ENCODE measurements around the gene HTR3A. TPM values are rescaled to one million over a fixed set of nuclear protein-coding genes. Genes with fewer than 3 reads are reported as not detected.
"Not testable (repeated sequence)": the region's sequence is repeated elsewhere in the genome, so short reads cannot be mapped to it uniquely, and the experiment has no call there.

Gene HTR3A
- total and polyA plus RNA-seq, 2 of the 13 experiments (the other 11 are each of a cell fraction or from before 2014, with no cell fraction given) = not detected

GRCh38 chr11:113932788-113933187 is 42.1 kb upstream of the HTR3A start (continued):
- no peak for TF ChIP-seq ZNF451 (CRISPR knock-in tag; IDR thresholded peaks at IDR 0.05)
- no peak for TF ChIP-seq NKX3-1 (CRISPR knock-in tag; IDR thresholded peaks at IDR 0.05)
- no peak for TF ChIP-seq ZNF207 (IDR thresholded peaks at IDR 0.05; ENCODE audit: borderline replicate concordance)
- TF ChIP-seq IRF1 (CRISPR knock-in tag; IDR thresholded peaks at IDR 0.05; ENCODE audit: low read depth) = no peak
- TF ChIP-seq FOXJ3 (CRISPR knock-in tag; IDR thresholded peaks at IDR 0.05; ENCODE audit: borderline replicate concordance) = no peak
- no peak for TF ChIP-seq ZFAT (CRISPR knock-in tag; conservative IDR thresholded peaks at IDR 0.05)
- no peak for TF ChIP-seq ZBTB2 (CRISPR knock-in tag; IDR thresholded peaks at IDR 0.05; ENCODE audit: low read depth)

GRCh38 chr11:113934193-113934592 is 40.7 kb upstream of the HTR3A start:
- in situ Hi-C loops (cut with HindIII; ENCODE audit: extremely low pct_ligation_motif_present, low pct_unique_long_range_greater_than_20kb); H3K79me2 ChIP-seq (ENCODE audit: insufficient read depth, low read length); ATAC-seq; FAIRE-seq; H3K4me1 ChIP-seq (ENCODE audit: insufficient read depth, low read length); H3K4me3 ChIP-seq (replicated peaks in 1 of 3; ENCODE audit: insufficient read depth in 1 of 3, low read depth in 2 of 3, low read length in 3 of 3); H2AFZ ChIP-seq (ENCODE audit: low read length); H3K9me3 ChIP-seq (ENCODE audit: low read length); DNase-seq (ENCODE audit: low spot score); H3K36me3 ChIP-seq (replicated peaks in 1 of 2; ENCODE audit: control insufficient read depth in 1 of 2, insufficient read depth in 2 of 2, low read length in 2 of 2); intact Hi-C loops (cut with micrococcal nuclease; ENCODE audit: unreplicated experiment); CTCF ChIA-PET (ENCODE audit: low intra/inter-chr PET ratio, low total read pairs); POLR2A ChIA-PET; H3K27me3 ChIP-seq (ENCODE audit: control insufficient read depth in 1 of 2, insufficient read depth in 2 of 2, low read length in 2 of 2); H4K20me1 ChIP-seq (ENCODE audit: insufficient read depth, low read length); H3K27ac ChIP-seq (ENCODE audit: extremely low read length, insufficient read depth, low read length); H3K4me2 ChIP-seq (ENCODE audit: low read depth, low read length); H3K9ac ChIP-seq (ENCODE audit: insufficient read depth, low read depth, low read length); BruUV-seq (replicated peaks): not testable (repeated sequence)
- WGBS (ENCODE audit: low lambda C conversion rate) = 81% methylated on average over 3 of the region's 3 CpGs

All from HepG2 (cell line).